Mesendoderm (in vitro differentiated cells): Measurements from ENCODE around the gene GPC1.

Experiments
- DNase-seq: peaks from one replicate; pipeline ENCODE4 v3.0.0; 2013
- H2AK5ac ChIP-seq: 2 replicates; pipeline ENCODE4 v1.6.1; 2013; ENCODE audit warnings: low read length, inconsistent platforms
- H2BK120ac ChIP-seq: 2 replicates; pipeline ENCODE4 v1.6.1; 2013; ENCODE audit warnings: low read depth, mild to moderate bottlenecking, low read length, moderate library complexity, mixed read lengths
- H2BK15ac ChIP-seq: replicated peaks from 2 replicates; pipeline ENCODE4 v1.6.1; 2013; ENCODE audit warnings: low read depth, mild to moderate bottlenecking, moderate library complexity
- H2BK5ac ChIP-seq: 2 replicates; pipeline ENCODE4 v1.6.1; 2013; ENCODE audit warnings: low read length, inconsistent platforms
- H3K18ac ChIP-seq: 2 replicates; pipeline ENCODE4 v1.6.1; 2013; ENCODE audit warnings: mild to moderate bottlenecking, low read length, mixed read lengths
- H3K23ac ChIP-seq: one replicate; pipeline ENCODE4 v1.6.1; 2013; ENCODE audit warnings: low read length
- H3K27ac ChIP-seq: 2 replicates; pipeline ENCODE4 v1.5.1; 2013; ENCODE audit warnings: low read depth, mild to moderate bottlenecking, inconsistent platforms, low read length, moderate library complexity
- H3K27me3 ChIP-seq: 2 replicates; pipeline ENCODE4 v1.6.1; 2013; ENCODE audit warnings: low read length, control low read depth, mild to moderate bottlenecking, inconsistent platforms; ENCODE audit not compliant: insufficient read depth, poor library complexity
- H3K36me3 ChIP-seq: 2 replicates; pipeline ENCODE4 v1.6.1; 2013; ENCODE audit warnings: low read length, inconsistent platforms; ENCODE audit not compliant: control insufficient read depth, insufficient read depth
- H3K4ac ChIP-seq: one replicate; pipeline ENCODE4 v1.6.1; 2013; ENCODE audit warnings: low read depth, mild to moderate bottlenecking, low read length, moderate library complexity
- H3K4me1 ChIP-seq: 2 replicates; pipeline ENCODE4 v1.6.1; 2013; ENCODE audit warnings: low read depth, low read length, inconsistent platforms; ENCODE audit not compliant: control insufficient read depth
- H3K4me2 ChIP-seq: 2 replicates; pipeline ENCODE4 v1.6.1; 2013; ENCODE audit warnings: low read length
- H3K4me3 ChIP-seq: 2 replicates; pipeline ENCODE4 v1.5.1; 2013; ENCODE audit warnings: mild to moderate bottlenecking, low read length
- H3K56ac ChIP-seq: one replicate; pipeline ENCODE4 v1.6.1; 2013; ENCODE audit warnings: low read length
- H3K79me1 ChIP-seq: 2 replicates; pipeline ENCODE4 v1.6.1; 2013; ENCODE audit warnings: low read length, inconsistent platforms
- H3K79me2 ChIP-seq: 2 replicates; pipeline ENCODE4 v1.6.1; 2013; ENCODE audit warnings: mild to moderate bottlenecking, low read length; ENCODE audit not compliant: control insufficient read depth, insufficient read depth
- H3K9ac ChIP-seq: 2 replicates; pipeline ENCODE4 v1.6.1; 2013; ENCODE audit warnings: low read length, inconsistent platforms
- H4K5ac ChIP-seq: one replicate; pipeline ENCODE4 v1.6.1; 2013; ENCODE audit warnings: low read length
- H4K8ac ChIP-seq: one replicate; pipeline ENCODE4 v1.6.1; 2013; ENCODE audit warnings: low read depth, mild to moderate bottlenecking, control low read depth, low read length, moderate library complexity
- WGBS: extraction: QIAGEN DNeasy Blood & Tissue Kit; methylation state at CpG from one replicate; pipeline ENCODE4 v1.1.7; 2013; ENCODE audit warnings: low lambda C conversion rate, missing lambda C conversion rate; ENCODE audit not compliant: insufficient coverage; ENCODE audit errors: extremely low coverage; 5-methylcytosine and 5-hydroxymethylcytosine counted together

Gene GPC1

DNA sequence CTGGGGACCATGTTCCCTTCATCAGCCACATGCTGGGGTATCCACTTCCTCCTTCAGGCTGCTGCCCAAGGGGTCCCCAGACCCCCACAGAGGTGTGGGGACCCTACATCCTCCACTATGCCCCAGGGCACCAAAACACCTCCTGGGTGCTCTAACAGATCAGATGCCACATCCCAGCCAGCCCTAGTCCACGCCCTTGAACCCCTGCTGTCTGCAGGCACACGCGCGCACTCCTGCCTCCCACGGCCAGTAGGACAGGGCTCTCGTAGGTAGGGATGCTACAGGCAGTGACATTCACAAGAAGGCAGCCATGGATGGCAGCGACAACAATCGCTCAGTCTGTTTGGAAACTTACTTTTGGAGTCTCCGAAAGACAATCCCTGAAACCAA is 3.0 kb upstream of the GPC1 start:
- Histone ChIP-seq H2BK120ac (no peak overlapping the region), H3K27ac (no peak overlapping the region), H3K4me3 (no peak overlapping the region), H3K4me2 (no peak overlapping the region), H2BK15ac (no peak overlapping the region), H3K27me3 (peaks cover 4% of the 10 kb centered on the region), H3K36me3 (no peaks in the 10 kb centered on the region), H4K5ac (no peak overlapping the region), H3K79me2 (no peaks in the 10 kb centered on the region), H3K9ac (no peak overlapping the region), H3K18ac (no peak overlapping the region), H3K56ac (no peak overlapping the region), H3K4ac (no peak overlapping the region), H3K79me1 (no peaks in the 10 kb centered on the region), H2BK5ac (no peak overlapping the region), H3K4me1 (peaks cover 1% of the 10 kb centered on the region), H4K8ac (no peak overlapping the region), H3K23ac (no peak overlapping the region), H2AK5ac (no peak overlapping the region)
- no CpG with 5 or more reads among the region's 9 CpGs for WGBS
- DNase-seq = no peak

DNA sequence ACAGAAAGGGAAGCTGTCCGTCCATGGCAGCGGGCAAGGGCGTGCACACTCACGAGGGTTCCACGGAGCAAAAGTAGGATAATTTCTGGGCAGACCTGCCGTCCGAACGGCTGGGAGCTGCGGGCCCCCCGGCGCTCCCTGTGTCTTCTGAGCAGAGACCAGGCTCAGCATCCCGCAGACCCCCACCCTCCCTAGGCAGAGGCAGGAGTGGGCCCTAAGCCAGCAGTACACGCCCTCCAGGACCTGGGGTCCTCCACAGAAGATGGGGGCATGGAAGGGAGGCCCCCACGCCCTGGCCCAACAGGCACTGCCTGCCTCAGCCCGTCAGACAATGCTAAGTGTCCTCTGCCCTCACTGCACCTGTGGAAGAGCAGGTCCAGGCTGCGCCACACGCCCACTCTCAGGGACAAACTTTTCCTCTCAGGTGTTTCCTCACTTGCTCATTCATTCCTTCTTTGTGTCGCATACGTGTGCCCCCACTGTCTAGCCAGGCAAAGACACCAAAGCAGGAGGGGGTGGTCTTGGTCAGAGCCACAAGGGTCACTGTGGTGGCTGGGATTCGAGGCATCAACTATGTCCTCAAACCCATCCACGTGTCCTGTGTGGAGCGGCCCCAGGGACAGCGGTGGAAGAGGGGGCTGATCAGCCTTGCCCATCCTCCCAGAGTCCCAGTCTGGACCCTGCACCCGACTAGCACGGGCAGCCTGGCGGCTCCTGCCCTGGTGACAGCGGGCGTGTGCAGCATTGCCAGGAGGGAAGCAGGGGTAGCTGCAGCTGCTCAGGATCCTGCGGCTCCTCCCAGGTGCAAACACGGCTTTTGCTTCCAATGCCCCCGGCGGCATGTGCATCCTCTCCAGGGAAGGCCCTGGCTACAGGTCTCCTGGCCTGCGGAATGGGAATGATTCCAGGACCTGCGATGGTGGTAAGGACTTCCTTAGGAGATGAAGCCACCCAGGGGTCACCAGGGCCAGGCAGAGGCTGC is 2.4 kb upstream of the GPC1 start:
- DNase-seq = no peak
- Histone ChIP-seq H3K79me2 (no peaks in the 10 kb centered on the region), H3K79me1 (no peaks in the 10 kb centered on the region), H3K27me3 (peaks cover 4% of the 10 kb centered on the region), H3K18ac (no peak overlapping the region), H3K9ac (no peak overlapping the region), H3K4me3 (no peak overlapping the region), H3K4ac (no peak overlapping the region), H3K4me1 (peaks cover 1% of the 10 kb centered on the region), H2BK120ac (no peak overlapping the region), H4K8ac (no peak overlapping the region), H2BK15ac (no peak overlapping the region), H3K36me3 (no peaks in the 10 kb centered on the region), H2AK5ac (no peak overlapping the region), H3K4me2 (no peak overlapping the region), H3K56ac (no peak overlapping the region), H2BK5ac (no peak overlapping the region), H3K23ac (no peak overlapping the region), H4K5ac (no peak overlapping the region), H3K27ac (no peak overlapping the region)
- WGBS = no CpG with 5 or more reads among the region's 34 CpGs

DNA sequence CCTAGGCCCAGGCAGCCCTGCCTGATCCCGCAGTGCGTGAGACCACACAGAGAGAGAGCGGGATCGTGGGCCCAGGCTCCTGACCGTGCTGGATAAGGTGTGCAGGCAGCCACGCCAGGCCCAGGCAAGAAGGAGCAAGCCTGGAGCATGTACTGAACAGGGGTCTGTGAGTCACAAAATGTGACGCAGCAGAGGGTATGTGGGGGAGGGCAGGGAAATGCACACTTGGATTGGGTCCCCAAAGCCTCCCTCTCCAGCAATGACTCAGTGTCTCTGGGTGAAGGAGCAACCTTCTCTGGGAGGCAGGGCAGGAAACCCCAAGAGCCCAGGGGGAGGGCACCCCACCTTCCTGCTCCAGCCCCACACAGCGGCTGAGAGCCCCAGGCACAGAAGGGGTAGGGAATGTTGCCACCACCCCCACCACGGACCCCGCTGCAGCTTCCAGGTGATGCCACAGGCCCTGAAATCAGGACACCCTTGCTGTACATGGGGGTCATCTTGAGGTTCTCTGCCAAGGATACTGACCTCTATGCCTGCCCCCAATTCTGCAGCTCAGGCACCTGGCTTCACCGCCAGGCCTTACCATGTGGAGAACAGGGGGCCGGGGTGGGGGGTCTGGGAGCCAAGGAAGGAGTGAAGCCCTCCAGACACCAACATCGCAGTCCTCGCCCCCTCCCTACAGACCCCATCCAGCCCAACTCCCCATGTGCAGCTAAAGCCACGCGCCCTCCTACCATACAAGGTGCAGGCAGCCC is 1.3 kb upstream of the GPC1 start:
- peak overlapping the region; percentile 91 for H3K4me2 ChIP-seq
- no peaks in the 10 kb centered on the region for H3K36me3 ChIP-seq
- H3K4ac ChIP-seq = no peak overlapping the region
- H2BK5ac ChIP-seq = no peak overlapping the region
- peak overlapping the region; percentile 29 for H3K23ac ChIP-seq
- H3K4me1 ChIP-seq = peaks cover 1% of the 10 kb centered on the region
- no peak overlapping the region for H4K8ac ChIP-seq
- no peak overlapping the region for H3K18ac ChIP-seq
- no peak overlapping the region for H3K27ac ChIP-seq
- peak overlapping the region; percentile 54 for H3K56ac ChIP-seq
- peak overlapping the region; percentile 76 for H3K9ac ChIP-seq
- no peak overlapping the region for H2BK120ac ChIP-seq
- no peaks in the 10 kb centered on the region for H3K79me1 ChIP-seq
- no peak overlapping the region for H2AK5ac ChIP-seq
- H3K4me3 ChIP-seq = no peak overlapping the region
- H4K5ac ChIP-seq = no peak overlapping the region
- no peak for DNase-seq
- no CpG with 5 or more reads among the region's 16 CpGs for WGBS
- no peaks in the 10 kb centered on the region for H3K79me2 ChIP-seq
- H3K27me3 ChIP-seq = peaks cover 4% of the 10 kb centered on the region
- H2BK15ac ChIP-seq = no peak overlapping the region

- peak; percentile 88 for DNase-seq
- Histone ChIP-seq H3K79me2 (no peaks in the 10 kb centered on the region), H3K79me1 (no peaks in the 10 kb centered on the region), H3K4ac (no peak overlapping the region), H2BK5ac (no peak overlapping the region), H3K36me3 (no peaks in the 10 kb centered on the region), H3K27ac (no peak overlapping the region), H3K9ac (peak overlapping the region; percentile 76), H3K4me3 (peak overlapping the region; percentile 54), H3K4me1 (peaks cover 1% of the 10 kb centered on the region), H3K56ac (peak overlapping the region; percentile 64), H3K4me2 (peak overlapping the region; percentile 91), H4K8ac (no peak overlapping the region), H2AK5ac (no peak overlapping the region), H3K18ac (peak overlapping the region; percentile 61), H2BK15ac (no peak overlapping the region), H2BK120ac (no peak overlapping the region), H4K5ac (no peak overlapping the region), H3K23ac (peak overlapping the region; percentile 29), H3K27me3 (peaks cover 4% of the 10 kb centered on the region)
- no CpG with 5 or more reads among the region's 71 CpGs for WGBS
Observed at GRCh38 chr2:240434728-240435456, 571 bp upstream of the GPC1 start.

DNA sequence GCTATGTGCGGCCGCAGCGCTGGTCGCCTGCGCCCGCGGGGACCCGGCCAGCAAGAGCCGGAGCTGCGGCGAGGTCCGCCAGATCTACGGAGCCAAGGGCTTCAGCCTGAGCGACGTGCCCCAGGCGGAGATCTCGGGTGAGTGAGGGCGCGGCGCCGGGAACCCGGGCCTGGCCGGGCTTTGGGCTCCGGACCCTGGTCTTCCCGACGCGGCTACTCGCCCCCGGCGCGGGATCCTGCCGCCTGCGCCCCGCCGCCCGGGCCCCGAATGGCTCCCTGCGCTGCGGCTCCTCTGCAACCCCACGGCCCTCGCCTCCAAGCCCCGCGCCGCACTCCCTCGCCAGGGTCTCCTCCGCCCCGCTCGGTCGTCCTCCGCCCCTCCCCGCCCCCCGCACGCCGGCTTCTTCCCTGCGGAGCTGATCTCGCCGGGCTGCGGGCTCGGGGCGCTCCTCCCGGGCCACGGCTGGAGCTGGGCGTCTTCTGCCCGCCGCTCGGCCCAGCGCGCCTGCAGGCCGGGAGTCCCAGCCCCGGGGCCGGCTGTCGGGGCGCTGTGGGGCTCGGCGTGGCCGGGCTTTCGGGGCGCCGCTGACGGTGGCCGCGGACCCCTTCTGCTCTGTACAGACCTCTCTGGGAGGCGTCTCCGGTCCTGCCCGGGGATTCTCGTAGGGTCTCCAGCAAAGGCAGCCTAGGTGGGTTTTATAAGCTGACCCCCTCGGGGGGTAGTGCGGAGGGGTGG is 652 bp downstream of the GPC1 start:
- WGBS = no CpG with 5 or more reads among the region's 88 CpGs
- Histone ChIP-seq H3K79me1 (no peaks in the 10 kb centered on the region), H2BK5ac (no peak overlapping the region), H3K4me2 (peak overlapping the region; percentile 61), H3K27ac (peak overlapping the region; percentile 40), H3K9ac (peak overlapping the region; percentile 81), H3K23ac (no peak overlapping the region), H3K56ac (peak overlapping the region; percentile 90), H4K8ac (no peak overlapping the region), H3K4me1 (peaks cover 1% of the 10 kb centered on the region), H3K27me3 (peaks cover 4% of the 10 kb centered on the region), H3K4ac (no peak overlapping the region), H3K4me3 (peak overlapping the region; percentile 60), H2AK5ac (no peak overlapping the region), H3K79me2 (no peaks in the 10 kb centered on the region), H3K18ac (peak overlapping the region; percentile 75), H2BK120ac (no peak overlapping the region), H2BK15ac (no peak overlapping the region), H3K36me3 (no peaks in the 10 kb centered on the region), H4K5ac (no peak overlapping the region)
- peak; percentile 60 for DNase-seq
